AG09309 (cell line): ENCODE measurements around the gene TNFRSF18.

Source experiments
- DNase-seq: peaks from one replicate; pipeline ENCODE4 v3.0.0-alpha.2; 2010; ENCODE audit warnings: low read depth
- H3K4me3 ChIP-seq: 2 replicates; pipeline ENCODE4 v1.5.1; 2011; ENCODE audit warnings: mild to moderate bottlenecking, low read depth, low read length, moderate library complexity; ENCODE audit not compliant: control insufficient read depth
- CTCF ChIP-seq: IDR thresholded peaks from 2 replicates; pipeline ENCODE4 v1.5.1; 2011; ENCODE audit warnings: mild to moderate bottlenecking, low read depth, low read length, inconsistent platforms; ENCODE audit not compliant: insufficient read depth, control insufficient read depth; ENCODE audit errors: missing control alignments

Gene TNFRSF18

DNA sequence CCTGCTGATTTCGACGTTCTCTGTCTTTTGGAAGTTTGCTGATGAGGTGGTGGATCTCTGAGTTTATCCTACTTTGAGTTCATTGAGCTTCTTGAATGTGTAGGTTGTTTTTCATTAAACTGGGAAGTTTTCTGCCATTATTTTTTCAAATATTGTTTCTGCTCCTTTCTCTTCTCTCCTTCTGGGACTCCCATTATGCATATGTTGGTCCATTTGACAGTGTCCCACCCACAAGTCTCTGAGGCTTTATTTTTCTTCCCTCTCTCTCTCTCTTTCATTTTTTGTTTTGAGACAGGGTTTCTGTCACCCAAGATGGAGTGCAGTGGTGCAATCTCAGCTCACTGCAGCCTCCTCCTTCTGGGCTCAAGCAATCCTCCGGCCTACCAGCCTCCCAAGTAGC, 11.7 kb downstream of the TNFRSF18 start:
- no peak overlapping the region for H3K4me3 ChIP-seq
- DNase-seq: no peak
- TF ChIP-seq CTCF: no peak

DNA sequence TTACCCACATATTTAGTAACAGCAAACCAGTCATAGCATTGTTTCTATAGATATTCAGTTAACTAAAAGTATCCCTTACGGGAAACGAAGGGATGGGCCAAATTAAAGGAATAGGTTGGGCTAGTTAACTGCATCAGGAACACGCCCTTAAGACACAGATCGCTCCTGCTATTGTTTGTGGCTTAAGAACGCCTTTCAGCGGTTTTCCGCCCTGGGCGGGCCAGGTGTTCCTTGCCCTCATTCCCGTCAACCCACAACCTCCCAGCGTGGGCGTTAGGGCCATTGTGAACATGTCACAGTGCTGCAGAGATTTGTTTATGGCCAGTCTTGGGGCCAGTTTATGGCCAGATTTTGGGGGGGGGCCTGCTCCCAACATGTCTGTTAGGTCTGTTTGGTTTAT, 14.7 kb downstream of the TNFRSF18 start:
- TF ChIP-seq CTCF: no peak
- no peak for DNase-seq
- H3K4me3 ChIP-seq: no peak overlapping the region

DNA sequence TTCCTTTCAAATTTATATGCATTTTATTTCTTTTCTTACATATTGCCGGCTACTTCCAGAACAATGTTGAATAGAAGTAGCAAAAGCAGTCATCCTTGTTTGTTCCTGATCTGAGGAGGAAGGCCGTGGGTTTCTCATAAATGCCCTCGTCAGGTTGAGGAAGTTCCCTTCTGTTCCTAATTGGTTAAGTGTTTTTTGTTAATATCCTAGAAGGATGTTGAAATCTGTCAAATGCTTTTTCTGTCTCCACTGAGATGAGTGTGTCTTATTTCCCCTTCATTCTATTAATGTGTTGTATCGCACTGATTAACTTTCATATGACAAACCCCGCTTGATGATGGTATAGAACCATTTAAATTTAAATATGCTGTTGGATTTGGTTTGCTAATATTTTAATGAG, 17.3 kb downstream of the TNFRSF18 start:
- no peak for DNase-seq
- no peak for TF ChIP-seq CTCF
- no peak overlapping the region for H3K4me3 ChIP-seq

- DNase-seq: peak; percentile 18
- H3K4me3 ChIP-seq: no peak overlapping the region
- TF ChIP-seq CTCF: no peak
Observed at GRCh38 chr1:1187938-1188337, 18.5 kb downstream of the TNFRSF18 start.

DNA sequence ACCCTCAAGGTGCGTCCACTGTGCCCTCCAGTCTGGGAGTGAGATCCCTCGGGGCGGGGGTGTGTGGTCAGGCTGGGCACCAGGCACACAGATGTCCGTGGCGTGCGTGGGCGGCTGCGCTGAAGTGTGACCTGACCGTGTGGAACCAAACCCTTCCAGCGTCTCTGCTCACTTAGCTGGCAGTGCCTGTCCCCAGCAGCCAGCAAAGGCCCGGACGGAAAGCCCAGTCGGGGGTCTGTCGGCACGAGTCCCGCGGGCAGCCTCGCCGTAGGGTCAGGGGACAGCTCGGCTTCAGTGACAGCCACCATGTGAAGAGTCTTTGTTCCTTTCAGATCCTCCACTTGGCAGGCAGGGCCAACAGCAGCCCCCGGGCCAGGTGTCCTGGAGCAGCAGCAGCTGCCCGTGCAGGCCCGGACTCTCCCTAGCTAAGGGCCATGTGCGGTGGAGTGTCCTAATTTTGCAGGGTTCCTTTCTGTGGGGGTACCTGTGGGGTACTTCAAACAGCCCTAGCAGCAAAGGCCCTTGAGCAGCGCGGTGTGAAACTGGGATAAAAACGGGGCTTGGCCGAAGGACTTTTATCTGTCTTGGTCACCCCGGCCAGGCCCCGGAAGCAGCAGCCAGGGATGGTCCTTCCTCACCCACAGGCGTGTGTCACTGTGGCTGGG, 21.2 kb downstream of the TNFRSF18 start:
- H3K4me3 ChIP-seq: no peak overlapping the region
- no peak for DNase-seq
- TF ChIP-seq CTCF: no peak

- no peak for DNase-seq
- TF ChIP-seq CTCF: no peak
- H3K4me3 ChIP-seq: no peak overlapping the region
Observed at GRCh38 chr1:1183833-1184775, 22.3 kb downstream of the TNFRSF18 start.
